Measurements from ENCODE around the gene ACVR2B. TPM values are rescaled to one million over a fixed set of nuclear protein-coding genes. Genes with fewer than 3 reads are reported as not detected.

Gene ACVR2B
- total RNA-seq, 1 donor from 2014 or later: 89.5 TPM

DNA sequence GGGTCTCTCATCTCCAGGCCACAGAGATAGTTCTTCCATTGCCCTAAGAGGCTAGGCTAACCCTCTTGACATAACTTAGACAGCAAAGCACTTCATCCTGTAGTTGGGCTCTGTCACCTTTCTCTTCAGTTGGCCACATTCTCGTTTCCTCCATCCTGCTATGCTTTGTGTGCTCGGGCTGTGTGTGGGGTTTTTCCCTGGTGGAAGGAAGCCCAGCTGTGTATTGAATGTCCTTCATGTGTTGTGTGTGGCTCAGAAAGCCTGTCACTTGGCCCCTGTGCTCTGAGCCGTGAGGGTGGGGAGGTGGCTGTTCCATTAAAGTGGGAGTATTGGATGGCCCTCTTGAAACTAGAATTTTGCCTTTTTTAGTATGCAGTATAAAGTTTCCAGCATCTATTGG, 33.6 kb downstream of the ACVR2B start:
- Histone ChIP-seq H3K4me1 (peaks cover 6% of the 10 kb centered on the region), H4K20me1 (ENCODE audit: low read depth) (peaks cover 26% of the 10 kb centered on the region), H3K4me2 (no peak overlapping the region), H3F3A (ENCODE audit: low read depth) (no peaks in the 10 kb centered on the region), H3K79me2 (ENCODE audit: low read depth) (peaks cover 7% of the 10 kb centered on the region), H3K9ac (no peak overlapping the region), H3K27me3 (no peaks in the 10 kb centered on the region), H3K36me3 (peaks cover 4% of the 10 kb centered on the region), H3K27ac (no peak overlapping the region), H2AFZ (replicated peaks) (no peak overlapping the region), H3K4me3 (no peak overlapping the region), H3K9me3 (ENCODE audit: low read depth) (no peaks in the 10 kb centered on the region)
- Mint-ChIP-seq H3K9me3 (no peaks in the 10 kb centered on the region), H3K36me3 (peaks cover 42% of the 10 kb centered on the region), H3K27ac (no peak overlapping the region), H3K27me3 (ENCODE audit: insufficient read depth, low read depth) (peaks cover 2% of the 10 kb centered on the region), H3K4me3 (no peak overlapping the region), H3K4me1 (no peaks in the 10 kb centered on the region)
- no peak for DNase-seq (ENCODE audit: low spot score)
- TF ChIP-seq, protein P1, sequence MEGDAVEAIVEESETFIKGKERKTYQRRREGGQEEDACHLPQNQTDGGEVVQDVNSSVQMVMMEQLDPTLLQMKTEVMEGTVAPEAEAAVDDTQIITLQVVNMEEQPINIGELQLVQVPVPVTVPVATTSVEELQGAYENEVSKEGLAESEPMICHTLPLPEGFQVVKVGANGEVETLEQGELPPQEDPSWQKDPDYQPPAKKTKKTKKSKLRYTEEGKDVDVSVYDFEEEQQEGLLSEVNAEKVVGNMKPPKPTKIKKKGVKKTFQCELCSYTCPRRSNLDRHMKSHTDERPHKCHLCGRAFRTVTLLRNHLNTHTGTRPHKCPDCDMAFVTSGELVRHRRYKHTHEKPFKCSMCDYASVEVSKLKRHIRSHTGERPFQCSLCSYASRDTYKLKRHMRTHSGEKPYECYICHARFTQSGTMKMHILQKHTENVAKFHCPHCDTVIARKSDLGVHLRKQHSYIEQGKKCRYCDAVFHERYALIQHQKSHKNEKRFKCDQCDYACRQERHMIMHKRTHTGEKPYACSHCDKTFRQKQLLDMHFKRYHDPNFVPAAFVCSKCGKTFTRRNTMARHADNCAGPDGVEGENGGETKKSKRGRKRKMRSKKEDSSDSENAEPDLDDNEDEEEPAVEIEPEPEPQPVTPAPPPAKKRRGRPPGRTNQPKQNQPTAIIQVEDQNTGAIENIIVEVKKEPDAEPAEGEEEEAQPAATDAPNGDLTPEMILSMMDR (IDR thresholded peaks at IDR 0.05): no peak
- no peak for TF ChIP-seq EZH2phosphoT487 (IDR thresholded peaks at IDR 0.05)
- TF ChIP-seq EZH2 (IDR thresholded peaks at IDR 0.05): no peak

DNA sequence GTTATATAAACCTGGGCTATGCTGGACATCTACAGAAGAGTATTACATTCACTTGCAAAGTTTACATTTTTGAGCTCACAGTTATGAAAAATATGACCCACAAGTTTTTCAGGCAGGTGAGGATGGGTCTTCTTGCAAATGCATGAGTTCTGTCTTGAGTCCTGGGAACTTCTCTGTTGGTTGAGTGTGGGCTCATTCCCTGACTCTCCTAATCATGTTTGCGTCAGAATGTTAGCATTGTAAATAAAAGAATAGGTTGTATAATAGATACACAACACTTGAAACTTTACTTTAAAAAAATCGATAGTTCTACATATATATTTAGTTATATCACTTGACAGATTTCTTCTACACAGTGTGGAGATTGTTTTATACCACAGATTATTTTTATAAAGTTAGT, 35.3 kb downstream of the ACVR2B start:
- Histone ChIP-seq H4K20me1 (ENCODE audit: low read depth) (peaks cover 26% of the 10 kb centered on the region), H3K79me2 (ENCODE audit: low read depth) (peaks cover 7% of the 10 kb centered on the region), H3K27me3 (no peaks in the 10 kb centered on the region), H3K9me3 (ENCODE audit: low read depth) (no peaks in the 10 kb centered on the region), H3F3A (ENCODE audit: low read depth) (no peaks in the 10 kb centered on the region), H2AFZ (replicated peaks) (no peak overlapping the region), H3K4me2 (no peak overlapping the region), H3K9ac (no peak overlapping the region), H3K4me1 (peaks cover 6% of the 10 kb centered on the region), H3K4me3 (no peak overlapping the region), H3K27ac (no peak overlapping the region), H3K36me3 (peaks cover 4% of the 10 kb centered on the region)
- no peak for DNase-seq (ENCODE audit: low spot score)
- no peaks in the 10 kb centered on the region for H3K9me3 Mint-ChIP-seq
- H3K36me3 Mint-ChIP-seq: peaks cover 28% of the 10 kb centered on the region
- no peak for TF ChIP-seq EZH2 (IDR thresholded peaks at IDR 0.05)
- no peak for TF ChIP-seq EZH2phosphoT487 (IDR thresholded peaks at IDR 0.05)
- TF ChIP-seq, protein P1 (IDR thresholded peaks at IDR 0.05): no peak
- H3K27ac Mint-ChIP-seq: no peak overlapping the region
- no peak overlapping the region for H3K4me3 Mint-ChIP-seq
- peaks cover 2% of the 10 kb centered on the region for H3K27me3 Mint-ChIP-seq (ENCODE audit: insufficient read depth, low read depth)
- H3K4me1 Mint-ChIP-seq: no peaks in the 10 kb centered on the region

DNA sequence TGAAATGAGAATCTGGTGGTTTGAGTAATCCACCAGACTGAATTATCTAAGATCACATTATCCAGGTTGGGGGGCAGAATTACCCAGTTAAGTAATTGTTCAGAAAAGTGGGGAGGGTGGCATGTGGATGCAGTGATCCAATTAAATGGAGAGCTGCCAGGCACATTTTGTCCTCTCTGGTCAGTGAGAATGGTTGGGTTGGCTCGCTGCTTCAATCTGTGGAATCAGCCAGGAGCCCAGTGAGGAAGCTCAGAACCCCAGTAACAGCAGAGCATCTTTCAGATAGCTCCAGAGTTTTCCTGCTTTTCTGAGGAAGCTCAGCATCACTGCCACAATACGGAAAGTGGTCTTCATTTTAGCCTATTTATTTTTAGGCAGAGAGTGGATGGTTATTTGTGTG, 36.1 kb downstream of the ACVR2B start:
- no peak overlapping the region for H3K4me3 Mint-ChIP-seq
- H3K9me3 Mint-ChIP-seq: no peaks in the 10 kb centered on the region
- H3K9me3 ChIP-seq (ENCODE audit: low read depth): no peaks in the 10 kb centered on the region
- no peak overlapping the region for H3K4me2 ChIP-seq
- no peaks in the 10 kb centered on the region for H3K27me3 ChIP-seq
- peaks cover 24% of the 10 kb centered on the region for H3K36me3 Mint-ChIP-seq
- H3K27ac Mint-ChIP-seq: no peak overlapping the region
- H3K27ac ChIP-seq: no peak overlapping the region
- TF ChIP-seq EZH2phosphoT487 (IDR thresholded peaks at IDR 0.05): no peak
- TF ChIP-seq EZH2 (IDR thresholded peaks at IDR 0.05): no peak
- TF ChIP-seq, protein P1 (IDR thresholded peaks at IDR 0.05): no peak
- H3F3A ChIP-seq (ENCODE audit: low read depth): peaks cover 6% of the 10 kb centered on the region
- no peaks in the 10 kb centered on the region for H3K4me1 Mint-ChIP-seq
- H3K4me3 ChIP-seq: no peak overlapping the region
- no peak overlapping the region for H2AFZ ChIP-seq (replicated peaks)
- peaks cover 7% of the 10 kb centered on the region for H3K79me2 ChIP-seq (ENCODE audit: low read depth)
- peaks cover 1% of the 10 kb centered on the region for H3K36me3 ChIP-seq
- no peak for DNase-seq (ENCODE audit: low spot score)
- H4K20me1 ChIP-seq (ENCODE audit: low read depth): peaks cover 26% of the 10 kb centered on the region
- no peak overlapping the region for H3K9ac ChIP-seq
- H3K27me3 Mint-ChIP-seq (ENCODE audit: insufficient read depth, low read depth): peaks cover 2% of the 10 kb centered on the region
- H3K4me1 ChIP-seq: peaks cover 6% of the 10 kb centered on the region
